Right lobe of liver (tissue), 6 donors: ENCODE measurements around the gene MAGEA1. TPM values are rescaled to one million over a fixed set of nuclear protein-coding genes. Genes with fewer than 3 reads are reported as not detected.
"Not testable (repeated sequence)": the region's sequence is repeated elsewhere in the genome, so short reads cannot be mapped to it uniquely, and the experiment has no call there.

ENCODE experiments used
- ATAC-seq, 4 donors: fragments of 200-7000 bp; cut with Tn5 transposase; one replicate each; pipeline ENCODE4 v1.9.1; 2020; ENCODE audit warnings: mild to moderate bottlenecking in 4 of 4, moderate library complexity in 4 of 4
- DNase-seq, 3 donors: peaks; one replicate each; pipeline ENCODE4 v3.0.0-alpha.2; 2020
- H3K27ac ChIP-seq, 3 donors: fragments of 200-600 bp; one replicate each; pipeline ENCODE4 v1.8.0; 2022
- H3K27me3 ChIP-seq, 2 donors: fragments of 200-600 bp; one replicate each; pipeline ENCODE4 v1.8.0; 2022
- H3K36me3 ChIP-seq, 4 donors: fragments of 200-600 bp; sonication (generic) in 1 of 4; one replicate each; pipeline versions ENCODE4 v1.5.1 to v1.8.0; 2017 to 2022; ENCODE audit warnings: control low read depth in 1 of 4
- H3K4me1 ChIP-seq, 4 donors: fragments of 200-600 bp; sonication (generic) in 1 of 4; one replicate each; pipeline versions ENCODE4 v1.5.1 to v1.8.0; 2017 to 2022; ENCODE audit warnings: control low read depth in 1 of 4
- H3K4me3 ChIP-seq, 3 donors: fragments of 200-600 bp; one replicate each; pipeline ENCODE4 v1.8.0; 2022
- H3K9me3 ChIP-seq, 4 donors: fragments of 200-600 bp; sonication (generic) in 1 of 4; one replicate each; pipeline versions ENCODE4 v1.5.1 to v1.8.0; 2017 to 2022; ENCODE audit warnings: control low read depth in 1 of 4
- CTCF ChIP-seq, 4 donors: fragments of 200-600 bp in 3 of 4; fragments of 450-650 bp in 1 of 4; IDR thresholded peaks; one replicate each; pipeline versions ENCODE4 v1.5.1 to v1.8.0; 2016 to 2022; ENCODE audit warnings: antibody characterized with exemption in 4 of 4, mild to moderate bottlenecking in 2 of 4
- POLR2A ChIP-seq: fragments of 450-650 bp; IDR thresholded peaks from one replicate; pipeline ENCODE4 v1.6.1; 2017; ENCODE audit warnings: antibody characterized with exemption, mild to moderate bottlenecking
- WGBS: methylation state at CpG from one replicate; pipeline ENCODE4 v1.1.6; 2018; ENCODE audit warnings: low coverage, low lambda C conversion rate; ENCODE audit not compliant: insufficient coverage; ENCODE audit errors: missing lambda C conversion rate; 5-methylcytosine and 5-hydroxymethylcytosine counted together
- intact Hi-C, 2 donors: fragments of 100-400 bp; cut with DNase I; formaldehyde crosslinking; loops; one replicate each; pipeline versions ENCODE4 v1.11.2 to v1.14.1; 2022
- long read RNA-seq: library from polyadenylated mRNA; unstranded; transcript quantifications from one replicate; pipeline ENCODE4 v2.0.0, GENCODE V29; 2019
- total RNA-seq, 6 experiments: library from RNA; depleted of rRNA in 2 of 6; stranded (reverse); fragments of >200 nt in 2 of 6; fragmentation: NEBNext Ultra II Directional in 3 of 6; extraction: Animal tissue kit (Norgen Biotek cat#: 25700) in 3 of 6; gene quantifications; one replicate each; pipeline versions ENCODE4 v1.1.0 to v1.2.4, GENCODE V29; 2016 to 2023
- donor health status: DM: no; HTN: yes; CAD: no.
- donor health status: DM: no; HTN: no; CAD: no.
- donor health status: DM: no; HTN: no; CAD: no.
- donor health status: DM: no; HTN: yes; CAD: no.
- donor health status: DM: no; HTN: yes; CAD: no.

MAGEA1 gene
- not detected for total RNA-seq
- long read RNA-seq = 0 reads

- DNase-seq = no peak
- intact Hi-C loops = no loop called here
- Histone ChIP-seq H3K4me3 (no peak within 1 kb of the TSS), H3K27me3 (no peaks in the 10 kb centered on the region), H3K4me1 (no peaks in the 10 kb centered on the region), H3K9me3 (no peaks in the 10 kb centered on the region), H3K27ac (no peak within 1 kb of the TSS), H3K36me3 (no peaks in the 10 kb centered on the region)
- 80% methylated on average over 2 of the region's 19 CpGs for WGBS
- TF ChIP-seq CTCF (IDR thresholded peaks at IDR 0.05) (no peak), POLR2A (no peak)
- ATAC-seq = no peak
Observed at GRCh38 chrX:153179131-153179530, at the start of gene MAGEA1. TSS of gene MAGEA1 (plus strand) at chrX:153179284. CDS start at chrX:153182390, 3,106 bp downstream.

GRCh38 chrX:153132924-153133323, 46.2 kb upstream of the MAGEA1 start:
- H3K4me3 ChIP-seq, H3K36me3 ChIP-seq, ATAC-seq, H3K4me1 ChIP-seq, H3K9me3 ChIP-seq, intact Hi-C loops, DNase-seq, H3K27me3 ChIP-seq, H3K27ac ChIP-seq: not testable (repeated sequence)
- no CpG with 5 or more reads among the region's 12 CpGs for WGBS

GRCh38 chrX:153139074-153139473, 40.0 kb upstream of the MAGEA1 start:
- ATAC-seq = peak; percentile 73 to 83 (median 78)
- H3K27ac ChIP-seq, DNase-seq, H3K4me3 ChIP-seq, H3K36me3 ChIP-seq, H3K4me1 ChIP-seq, H3K9me3 ChIP-seq, intact Hi-C loops, H3K27me3 ChIP-seq: not testable (repeated sequence)
- WGBS = no CpG with 5 or more reads among the region's 4 CpGs

- H3K4me3 ChIP-seq, H3K27ac ChIP-seq, ATAC-seq, H3K9me3 ChIP-seq, intact Hi-C loops, H3K27me3 ChIP-seq, H3K4me1 ChIP-seq, DNase-seq, H3K36me3 ChIP-seq: not testable (repeated sequence)
- WGBS = no CpG with 5 or more reads among the region's 7 CpGs
Observed at GRCh38 chrX:153146288-153146687, 32.8 kb upstream of the MAGEA1 start.

GRCh38 chrX:153153516-153153915, 25.6 kb upstream of the MAGEA1 start:
- intact Hi-C loops = no loop called here
- Histone ChIP-seq H3K4me1 (no peaks in the 10 kb centered on the region), H3K27me3 (no peaks in the 10 kb centered on the region), H3K9me3 (no peaks in the 10 kb centered on the region), H3K27ac (no peak overlapping the region), H3K4me3 (no peak overlapping the region), H3K36me3 (no peaks in the 10 kb centered on the region)
- 55% methylated on average over 3 of the region's 3 CpGs for WGBS
- DNase-seq (no peak), ATAC-seq (no peak)
- TF ChIP-seq POLR2A (no peak), CTCF (IDR thresholded peaks at IDR 0.05) (no peak)

- no peak overlapping the region for H3K4me3 ChIP-seq
- H3K27ac ChIP-seq = no peak overlapping the region
- 57% methylated on average over 5 of the region's 5 CpGs for WGBS
- no peaks in the 10 kb centered on the region for H3K9me3 ChIP-seq
- intact Hi-C loops = no loop called here
- H3K4me1 ChIP-seq = no peaks in the 10 kb centered on the region
- no peak for ATAC-seq
- H3K36me3 ChIP-seq = no peaks in the 10 kb centered on the region
- no peak for TF ChIP-seq POLR2A
- no peak for TF ChIP-seq CTCF (IDR thresholded peaks at IDR 0.05)
- no peak for DNase-seq
- no peaks in the 10 kb centered on the region for H3K27me3 ChIP-seq
Observed at GRCh38 chrX:153157450-153157849, 21.6 kb upstream of the MAGEA1 start.
